ENCODE data around the gene PLA2G4F.
"Not testable (repeated sequence)": the region's sequence is repeated elsewhere in the genome, so short reads cannot be mapped to it uniquely, and the experiment has no call there.

The PLA2G4F gene

DNA sequence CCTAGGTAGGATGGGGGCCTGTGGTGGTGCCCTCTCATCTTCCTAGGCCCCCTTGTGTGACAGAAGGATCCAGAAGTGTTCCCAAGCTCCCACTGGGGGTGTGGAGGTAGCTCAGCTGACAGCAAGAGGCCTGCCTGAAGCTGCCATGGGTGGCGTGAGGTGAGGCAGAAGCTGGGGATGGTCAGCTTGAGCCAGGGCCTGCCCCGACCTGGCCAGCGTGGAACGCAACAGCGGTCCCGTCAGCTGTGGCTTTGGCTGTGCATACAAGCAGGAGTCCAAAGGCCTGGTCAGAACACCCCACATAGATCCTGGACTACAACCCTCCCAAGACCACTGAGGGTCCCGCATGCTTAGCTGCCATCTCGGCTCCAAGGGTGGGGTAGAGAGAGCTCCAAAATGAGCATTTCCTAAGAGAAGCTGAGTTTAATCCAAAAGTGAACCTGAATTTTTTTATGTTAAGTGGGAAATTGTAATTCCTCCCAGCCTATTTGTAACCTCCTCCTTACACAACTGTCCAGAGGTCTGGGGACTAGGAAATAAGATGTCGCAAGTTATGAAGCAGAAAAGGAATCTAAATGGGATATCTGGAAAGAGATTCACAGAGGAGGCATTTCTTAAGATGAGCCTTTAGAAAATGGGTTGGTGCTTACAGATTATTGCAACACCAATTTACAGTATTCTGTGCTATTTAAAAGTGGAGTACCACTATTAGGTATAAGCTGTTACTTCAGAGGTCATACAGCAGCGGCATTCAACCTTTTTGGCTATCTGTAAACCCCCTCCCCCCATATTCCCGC lies 52.1 kb downstream of the PLA2G4F start:
- H3K27ac ChIP-seq = no peak overlapping the region
- no peak for DNase-seq (ENCODE audit: low read depth, low spot score)

DNA sequence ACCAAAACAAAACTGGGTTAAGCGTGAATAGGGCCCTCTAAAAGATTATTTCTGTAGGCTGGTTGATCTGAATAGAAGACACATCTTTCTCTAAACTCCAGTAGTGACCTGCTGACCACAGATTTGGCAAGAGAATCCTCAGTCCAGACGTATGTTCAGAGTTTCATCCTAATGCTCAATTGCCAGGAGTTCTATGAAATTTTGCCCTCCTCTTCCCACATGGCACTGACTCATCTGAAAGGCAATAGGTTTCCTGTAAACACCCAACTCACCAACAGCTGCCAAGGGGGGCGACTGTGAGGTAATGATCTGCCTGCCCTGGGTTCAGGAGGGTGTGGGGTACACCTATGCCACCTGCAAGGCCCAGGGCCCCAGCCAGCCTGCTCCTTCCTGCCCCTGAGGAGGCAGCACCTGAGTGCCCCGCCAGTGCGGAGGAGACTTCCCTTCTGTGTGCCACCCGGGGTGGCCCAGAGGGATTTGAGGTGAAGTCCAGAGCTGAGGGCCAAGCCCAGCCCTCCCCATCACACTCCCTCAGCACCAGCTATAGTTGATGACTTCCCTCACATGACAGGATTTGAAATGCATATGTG lies 53.7 kb downstream of the PLA2G4F start:
- DNase-seq (ENCODE audit: low read depth, low spot score) = no peak
- H3K27ac ChIP-seq = peak overlapping the region; percentile 19

DNA sequence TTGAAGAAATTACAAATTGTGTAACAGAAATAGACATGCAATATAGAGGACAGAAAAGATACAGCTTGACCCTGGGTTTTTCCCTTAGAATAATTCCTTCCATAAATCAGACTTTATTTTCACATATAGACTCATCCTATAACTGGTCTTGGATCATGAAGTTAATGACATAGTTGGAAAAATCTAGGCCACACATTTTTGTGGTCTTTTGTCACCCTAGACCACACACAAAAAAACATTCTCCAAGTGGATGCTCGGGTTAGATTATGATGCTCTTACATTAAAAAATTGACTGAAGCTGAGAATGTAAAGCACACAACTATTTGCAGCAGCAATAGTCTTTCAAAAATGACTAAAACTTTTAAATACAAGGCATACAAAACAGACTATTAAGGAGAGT lies 54.6 kb downstream of the PLA2G4F start:
- no peak for DNase-seq (ENCODE audit: low read depth, low spot score)
- no peak overlapping the region for H3K27ac ChIP-seq

DNA sequence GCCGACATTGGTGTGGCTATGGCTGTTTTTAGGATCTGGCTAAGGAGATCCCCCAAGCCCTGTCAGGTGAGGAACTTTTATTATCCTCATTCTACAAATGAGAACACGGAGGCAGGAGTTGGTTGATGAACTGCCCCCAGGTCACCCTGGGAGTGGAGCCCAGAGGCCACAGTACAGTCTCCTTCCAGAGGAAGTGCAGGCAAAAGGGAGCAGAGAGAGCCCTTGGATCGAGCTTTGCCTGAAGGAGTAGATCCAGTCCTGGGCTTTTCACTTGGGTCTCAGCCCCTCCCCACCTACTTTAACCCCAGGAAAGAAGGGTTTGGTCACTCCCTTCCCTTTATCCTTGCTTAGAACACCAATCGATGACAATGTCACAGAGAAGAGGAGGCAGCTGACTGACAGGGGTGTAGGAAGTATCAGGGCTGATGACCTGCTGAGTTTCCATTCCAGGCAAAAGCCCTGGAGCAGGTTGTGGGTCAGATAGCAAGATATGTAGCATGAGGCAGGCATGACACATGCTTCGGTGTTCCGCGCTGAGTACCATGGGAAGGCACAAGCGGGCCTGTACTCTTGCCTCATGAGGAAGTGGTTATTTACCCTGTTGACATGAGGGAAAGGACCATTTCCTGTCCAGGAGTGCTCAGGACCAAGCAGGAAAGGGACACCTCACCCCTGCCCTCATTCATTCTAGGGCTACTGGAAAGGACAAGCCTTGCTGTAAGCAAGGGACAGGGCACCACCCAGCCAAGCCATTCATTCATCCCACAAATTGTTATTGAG lies 56.2 kb downstream of the PLA2G4F start:
- peak; percentile 80 for DNase-seq (ENCODE audit: low read depth, low spot score)
- peak overlapping the region; percentile 82 for H3K27ac ChIP-seq

DNA sequence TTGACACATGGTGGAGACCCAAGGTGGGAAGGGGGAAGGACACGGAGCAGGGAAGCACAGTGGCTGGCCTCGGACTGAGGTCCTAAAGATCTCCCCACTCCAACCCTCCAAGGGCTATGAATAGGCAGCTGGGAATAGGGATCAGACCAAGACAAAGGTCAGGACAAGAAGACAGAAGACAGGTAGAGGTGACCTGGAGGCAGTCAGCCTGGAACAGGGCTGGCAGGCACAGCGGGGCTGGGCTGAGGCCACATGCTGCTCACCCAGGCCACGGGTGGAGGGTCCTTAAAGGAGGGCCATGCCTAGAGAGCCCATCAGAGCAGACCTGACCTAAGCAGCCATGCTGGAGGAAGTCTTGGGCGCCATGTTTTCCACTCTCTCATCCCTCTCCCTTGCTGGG lies 59.4 kb downstream of the PLA2G4F start:
- no peak overlapping the region for H3K27ac ChIP-seq
- no peak for DNase-seq (ENCODE audit: low read depth, low spot score)

DNA sequence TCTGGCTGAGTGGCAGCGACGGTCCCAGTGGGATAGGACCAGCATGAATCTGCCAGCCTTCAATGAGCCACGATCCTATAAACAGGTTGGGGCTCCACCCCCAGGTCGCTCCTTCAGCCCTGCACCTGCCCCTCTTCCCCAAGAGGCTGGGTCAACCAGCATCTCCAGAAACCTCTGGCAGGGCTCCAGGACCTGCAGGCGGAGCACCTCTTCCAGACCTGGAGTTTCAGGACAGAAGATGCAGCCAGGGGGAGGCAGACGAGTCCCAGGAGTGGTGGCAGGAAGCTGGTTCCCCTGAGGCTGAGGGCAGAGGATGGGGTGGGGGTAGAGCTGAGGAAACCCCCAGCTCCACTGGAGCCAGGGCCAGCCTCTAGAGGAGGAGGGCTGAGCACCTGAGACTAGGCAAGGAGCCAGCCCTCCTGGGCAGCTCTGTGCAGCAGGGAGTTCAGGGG lies 61.9 kb downstream of the PLA2G4F start, which contains the start of gene PLA2G4D:
Gene PLA2G4D, minus strand, starts transcription at position 51 of the 452 bp plus-strand sequence. CDS start 103 bp downstream, outside the sequence.
- no peak for DNase-seq (ENCODE audit: low read depth, low spot score)
- H3K27ac ChIP-seq = peak within 1 kb of the TSS; percentile 3

DNA sequence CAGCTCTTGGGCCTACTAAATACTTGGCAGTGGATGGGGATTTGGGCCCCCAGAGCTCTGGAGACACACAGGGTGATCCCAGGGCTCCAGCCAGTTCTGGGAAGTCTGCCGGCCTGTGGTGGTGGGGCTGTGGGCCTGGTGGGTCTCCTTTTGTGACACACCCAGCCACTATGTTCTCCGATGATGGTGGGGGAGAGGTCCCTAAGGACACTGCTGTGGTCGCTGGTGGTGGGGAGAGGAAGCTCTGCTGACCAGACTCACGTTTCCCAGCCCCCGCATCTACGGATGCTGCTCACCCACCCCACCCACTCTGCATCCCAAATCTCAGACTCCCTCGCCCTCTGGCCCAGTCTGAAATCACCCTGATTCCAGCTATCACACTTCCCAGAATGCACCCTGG lies 62.5 kb downstream of the PLA2G4F start:
- H3K27ac ChIP-seq = no peak overlapping the region
- no peak for DNase-seq (ENCODE audit: low read depth, low spot score)

DNA sequence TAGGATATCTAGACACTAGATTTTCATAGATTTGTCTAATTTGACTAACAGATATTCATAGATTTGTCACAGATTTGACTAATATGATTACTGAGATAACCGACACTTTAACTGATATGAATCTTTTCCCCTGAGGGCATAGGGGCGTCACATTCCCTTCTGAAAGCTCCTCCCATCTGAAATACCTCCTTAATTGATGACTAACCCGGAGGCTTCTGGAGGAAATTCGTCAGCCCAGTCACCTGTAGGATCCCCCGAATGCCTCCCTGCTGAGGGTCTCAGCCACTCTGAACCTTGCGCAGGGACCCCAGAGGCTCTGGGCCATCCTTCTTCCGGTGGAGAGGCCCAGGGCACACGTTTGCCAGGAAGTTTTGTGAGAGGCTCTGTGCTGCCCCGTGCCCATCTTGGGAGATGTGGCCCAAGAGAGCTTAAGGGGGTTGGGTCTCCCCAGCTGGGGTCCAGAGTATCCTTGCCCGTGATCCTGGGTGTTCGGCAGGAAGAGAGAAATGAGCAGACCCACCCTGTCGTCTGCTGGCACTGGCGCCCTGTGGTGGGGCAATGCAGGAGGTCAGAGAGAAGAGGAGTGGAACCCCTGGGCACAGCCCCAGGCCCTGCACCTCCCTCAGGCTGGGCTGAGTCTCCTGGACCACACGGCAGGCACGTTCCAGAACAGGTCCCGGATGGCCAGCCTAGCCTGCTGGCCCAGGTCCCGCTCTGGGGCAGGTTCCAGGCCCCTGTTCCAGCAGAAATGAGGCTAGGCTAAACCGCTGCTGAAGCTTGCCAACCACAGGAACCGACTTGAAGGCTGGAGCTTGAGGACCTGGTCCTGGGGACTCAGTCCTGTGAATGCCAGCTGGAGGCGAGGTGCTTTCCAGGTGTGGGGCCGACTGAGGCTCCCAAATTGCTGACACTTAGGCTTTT lies 63.8 kb downstream of the PLA2G4F start:
- no peak for DNase-seq (ENCODE audit: low read depth, low spot score)
- H3K27ac ChIP-seq = peak overlapping the region; percentile 9

DNA sequence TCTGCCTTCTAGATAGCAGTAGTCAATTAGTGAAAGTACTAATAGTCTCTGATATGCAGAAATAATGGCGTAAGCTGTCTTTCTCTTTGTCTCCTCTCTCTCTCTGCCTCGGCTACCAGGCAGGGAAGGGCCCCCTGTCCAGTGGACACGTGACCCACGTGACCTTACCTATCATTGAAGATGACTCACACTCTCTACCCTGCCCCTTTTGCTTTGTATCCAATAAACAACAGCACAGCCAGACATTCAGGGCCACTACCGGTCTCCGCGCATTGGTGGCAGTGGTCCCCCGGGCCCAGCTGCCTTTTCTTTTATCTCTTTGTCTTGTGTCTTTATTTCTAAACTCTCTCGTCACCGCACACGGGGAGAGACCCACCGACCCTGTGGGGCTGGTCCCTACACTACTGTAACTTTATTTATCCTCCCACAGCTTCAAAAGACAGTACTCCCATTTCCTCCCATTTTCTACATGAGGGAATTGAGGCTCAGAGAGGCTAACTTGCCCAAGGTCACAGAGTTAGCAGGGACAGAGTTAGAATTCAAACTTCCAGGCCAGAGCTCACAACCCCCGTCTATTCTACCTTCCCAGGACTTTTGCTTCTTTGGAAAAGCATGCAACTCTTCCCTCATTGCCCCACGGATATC lies 64.6 kb downstream of the PLA2G4F start:
- not testable (repeated sequence) for DNase-seq (ENCODE audit: low read depth, low spot score)
- peak overlapping the region; percentile 9 for H3K27ac ChIP-seq

DNA sequence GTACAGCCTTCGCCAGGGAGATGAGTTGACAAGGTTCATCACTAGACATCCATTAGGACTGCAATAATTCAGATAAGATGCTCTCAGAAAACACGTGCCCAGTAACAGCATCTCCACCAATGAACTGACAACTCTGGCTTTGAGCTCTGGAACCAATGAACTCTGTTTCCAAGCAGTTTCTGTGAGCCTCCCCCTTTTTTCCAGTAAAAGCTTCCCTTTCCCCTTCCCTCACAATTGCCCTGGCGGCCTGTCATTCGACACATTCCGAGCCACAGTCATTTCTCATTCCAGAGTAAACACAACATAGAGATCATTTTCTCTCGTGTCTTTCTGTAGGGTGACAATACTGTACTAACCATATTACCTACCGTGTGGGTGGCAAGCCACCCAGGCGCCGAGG lies 65.7 kb downstream of the PLA2G4F start:
- DNase-seq (ENCODE audit: low read depth, low spot score) = no peak
- H3K27ac ChIP-seq = no peak overlapping the region

DNA sequence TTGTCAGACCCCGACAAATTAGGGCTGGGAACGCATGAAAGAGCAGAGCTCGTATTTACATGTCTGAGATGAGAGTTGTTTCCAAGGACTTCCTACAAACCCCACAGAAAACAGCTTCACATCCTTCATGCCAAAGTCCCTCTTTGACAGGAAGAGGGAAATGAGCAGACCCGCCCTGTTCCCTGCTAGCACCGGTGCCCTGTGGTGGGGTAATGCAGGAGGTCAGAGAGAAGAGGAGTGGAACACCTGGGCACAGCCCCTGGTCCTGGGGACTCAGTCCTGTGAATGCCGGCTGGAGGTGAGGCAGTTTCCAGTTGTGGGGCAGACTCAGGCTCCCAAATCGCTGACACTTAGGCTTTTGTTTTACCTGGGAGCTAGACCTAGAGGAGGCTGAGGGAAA lies 66.1 kb downstream of the PLA2G4F start:
- no peak overlapping the region for H3K27ac ChIP-seq
- DNase-seq (ENCODE audit: low read depth, low spot score) = no peak

DNA sequence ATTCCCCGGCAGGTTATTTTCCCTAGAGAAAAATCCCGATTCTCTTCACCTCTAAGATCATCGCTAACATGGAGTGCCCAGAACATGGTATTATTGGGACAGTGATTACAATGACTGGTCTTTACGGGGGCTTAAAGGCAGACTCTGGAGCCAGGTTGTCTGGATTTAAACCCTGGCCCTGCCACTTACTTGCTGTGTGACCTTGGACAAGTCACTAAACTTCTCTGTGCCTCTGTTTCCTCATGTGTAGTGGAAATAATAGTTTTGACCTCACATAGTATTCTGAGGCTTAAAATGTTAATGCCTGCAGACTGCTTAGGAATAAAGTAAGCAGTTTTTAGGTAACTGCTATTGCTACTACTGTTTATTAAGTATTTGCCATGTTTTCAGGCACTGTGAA lies 66.5 kb downstream of the PLA2G4F start:
- H3K27ac ChIP-seq = no peak overlapping the region
- DNase-seq (ENCODE audit: low read depth, low spot score) = no peak
